ENCODE results near the gene EIF2S3. TPM values are rescaled to one million over a fixed set of nuclear protein-coding genes. Genes with fewer than 3 reads are reported as not detected.

EIF2S3 gene
- total and polyA plus RNA-seq, 3 experiments from 2014 or later, result 95.6 to 277 (median 259) TPM

DNA sequence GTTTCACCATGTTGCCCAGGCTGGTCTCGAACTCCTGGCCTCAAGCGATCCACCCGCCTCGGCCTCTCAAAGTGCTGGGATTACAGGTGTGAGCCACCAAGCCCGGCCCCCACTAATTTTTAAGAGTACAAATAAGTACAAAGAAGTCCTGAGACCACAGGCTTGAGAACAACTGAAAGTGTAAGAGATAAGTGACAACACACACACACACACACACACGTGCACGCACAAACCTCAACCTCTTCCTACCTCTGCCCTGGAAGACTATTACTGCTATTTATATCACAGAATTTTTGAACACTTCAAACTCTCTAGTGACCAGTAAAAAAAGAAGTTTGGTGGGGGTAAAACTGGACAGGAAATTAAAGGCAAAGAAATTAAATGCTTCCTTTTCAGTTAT lies 35.3 kb upstream of the EIF2S3 start:
- no peaks in the 10 kb centered on the region for H3K27me3 ChIP-seq (ENCODE audit: insufficient read depth, low read length, poor library complexity, severe bottlenecking)
- no peaks in the 10 kb centered on the region for H3K9me3 ChIP-seq (ENCODE audit: low read length)
- Mint-ChIP-seq H3K9me3 (no peaks in the 10 kb centered on the region), H3K4me3 (peak overlapping the region in 6 of 7 donors; percentile 6 to 76 (median 52)), H3K27me3 (peaks cover 0 to 5% of the 10 kb centered on the region in 2 donors), H3K4me1 (peaks cover 39 to 58% (median 50%) of the 10 kb centered on the region in 3 donors), H3K36me3 (peaks cover 0 to 18% (median 2%) of the 10 kb centered on the region in 3 donors), H3K27ac (peak overlapping the region in 7 of 8 donors; percentile 8 to 89 (median 50))
- H3K4me3 ChIP-seq (ENCODE audit: low read length), result no peak overlapping the region
- no peak overlapping the region for H3K27ac ChIP-seq (ENCODE audit: low read depth, low read length)
- ChIA-PET CTCF (interaction anchor here (1.1 kb wide), 1 partner anchor 34 kb away, joined by 3 read pairs; no protein-coding TSS in a partner anchor), POLR2A (no interaction called here)
- H3K36me3 ChIP-seq (ENCODE audit: insufficient read depth, low read length), result no peaks in the 10 kb centered on the region
- peaks cover 26% of the 10 kb centered on the region for H3K4me1 ChIP-seq (ENCODE audit: insufficient read depth, low read length)
- DNase-seq, result peak in 1 of 5 donors; percentile 15

- Histone ChIP-seq H3K9me3 (ENCODE audit: low read length) (no peaks in the 10 kb centered on the region), H3K4me1 (ENCODE audit: insufficient read depth, low read length) (peaks cover 19% of the 10 kb centered on the region), H3K36me3 (ENCODE audit: insufficient read depth, low read length) (no peaks in the 10 kb centered on the region), H3K27ac (ENCODE audit: low read depth, low read length) (no peak overlapping the region), H3K27me3 (ENCODE audit: insufficient read depth, low read length, poor library complexity, severe bottlenecking) (no peaks in the 10 kb centered on the region), H3K4me3 (ENCODE audit: low read length) (no peak overlapping the region)
- Mint-ChIP-seq H3K27ac (peak overlapping the region in 5 of 8 donors; percentile 11 to 79 (median 63)), H3K4me3 (peak overlapping the region in 5 of 7 donors; percentile 36 to 62 (median 48)), H3K36me3 (peaks cover 0 to 17% (median 2%) of the 10 kb centered on the region in 3 donors), H3K27me3 (peaks cover 0 to 5% of the 10 kb centered on the region in 2 donors), H3K4me1 (peaks cover 31 to 49% (median 41%) of the 10 kb centered on the region in 3 donors), H3K9me3 (no peaks in the 10 kb centered on the region)
- DNase-seq, result no peak
- POLR2A ChIA-PET, result no interaction called here
- CTCF ChIA-PET, result interaction anchor here (0.8 kb wide), 1 partner anchor 34 kb away, joined by 4 read pairs; no protein-coding TSS in a partner anchor
Observed at GRCh38 chrX:24020306-24020876, 34.4 kb upstream of the EIF2S3 start.

GRCh38 chrX:24023544-24023943 lies 31.2 kb upstream of the EIF2S3 start:
- H3K27ac ChIP-seq (ENCODE audit: low read depth, low read length), result peak overlapping the region; percentile 84
- H3K4me1 ChIP-seq (ENCODE audit: insufficient read depth, low read length), result peaks cover 19% of the 10 kb centered on the region
- Mint-ChIP-seq H3K36me3 (peaks cover 0 to 15% (median 2%) of the 10 kb centered on the region in 3 donors), H3K9me3 (no peaks in the 10 kb centered on the region), H3K4me3 (peak overlapping the region; percentile 76 to 95 (median 90)), H3K4me1 (peaks cover 33 to 43% (median 41%) of the 10 kb centered on the region in 3 donors), H3K27me3 (peaks cover 0 to 13% of the 10 kb centered on the region in 2 donors), H3K27ac (peak overlapping the region in 6 of 8 donors; percentile 13 to 96 (median 70))
- H3K9me3 ChIP-seq (ENCODE audit: low read length), result no peaks in the 10 kb centered on the region
- H3K4me3 ChIP-seq (ENCODE audit: low read length), result peak overlapping the region; percentile 78
- no peaks in the 10 kb centered on the region for H3K27me3 ChIP-seq (ENCODE audit: insufficient read depth, low read length, poor library complexity, severe bottlenecking)
- no peak for DNase-seq
- no peaks in the 10 kb centered on the region for H3K36me3 ChIP-seq (ENCODE audit: insufficient read depth, low read length)
- POLR2A ChIA-PET, result no interaction called here
- CTCF ChIA-PET, result interaction anchor here (1.2 to 5.2 kb wide), 2 partner anchors 31 to 122 kb away, joined by 3 to 44 read pairs; partner anchors contain the start of gene EIF2S3

DNA sequence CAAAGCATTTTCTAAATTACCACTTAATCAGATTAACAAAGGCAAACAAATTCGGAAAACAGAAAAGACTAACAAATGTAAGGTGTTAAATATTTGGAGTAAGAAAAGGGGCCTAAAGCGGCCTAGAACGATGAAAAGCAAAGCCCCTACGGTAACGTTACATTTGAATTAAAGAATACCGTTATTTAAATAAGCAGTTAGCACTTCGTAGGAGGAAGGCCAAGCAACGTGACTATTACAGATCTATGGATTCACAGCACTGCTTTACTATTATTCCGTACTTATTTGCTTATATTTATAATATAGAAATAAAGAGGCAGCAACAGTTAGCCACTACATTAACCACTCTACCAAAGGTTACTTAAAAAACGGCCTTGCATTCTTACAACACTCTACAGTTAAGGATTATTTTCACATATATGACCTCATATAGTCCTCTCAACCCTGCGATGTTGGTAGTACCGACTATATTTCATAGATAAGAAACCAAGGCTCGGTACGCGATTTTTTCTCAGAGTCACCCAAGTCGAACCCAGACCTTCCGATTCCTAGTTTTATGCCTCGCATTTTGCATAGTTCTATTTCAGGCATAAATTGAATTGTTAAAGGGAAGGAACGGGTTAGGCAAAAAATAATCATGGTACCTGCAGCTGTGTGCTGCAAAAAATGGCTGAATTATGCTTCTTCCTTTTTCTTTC lies 30.6 kb upstream of the EIF2S3 start:
- no peaks in the 10 kb centered on the region for H3K36me3 ChIP-seq (ENCODE audit: insufficient read depth, low read length)
- Mint-ChIP-seq H3K27me3 (peaks cover 0 to 16% of the 10 kb centered on the region in 2 donors), H3K27ac (peak overlapping the region; percentile 78 to 96 (median 90)), H3K4me1 (peaks cover 33 to 43% (median 41%) of the 10 kb centered on the region in 3 donors), H3K9me3 (no peaks in the 10 kb centered on the region), H3K4me3 (peak overlapping the region; percentile 77 to 95 (median 90)), H3K36me3 (peaks cover 0 to 15% (median 2%) of the 10 kb centered on the region in 3 donors)
- ChIA-PET POLR2A (interaction anchor here (3.5 kb wide), 1 partner anchor 30 kb away, joined by 43 read pairs; the partner anchor contains the start of gene EIF2S3), CTCF (interaction anchor here (1.1 to 5.2 kb wide), 3 partner anchors 10 to 117 kb away, joined by 3 to 44 read pairs (median 3); partner anchors contain the start of genes APOO, CXorf58 and EIF2S3)
- peak overlapping the region; percentile 84 for H3K27ac ChIP-seq (ENCODE audit: low read depth, low read length)
- no peaks in the 10 kb centered on the region for H3K9me3 ChIP-seq (ENCODE audit: low read length)
- H3K4me1 ChIP-seq (ENCODE audit: insufficient read depth, low read length), result peaks cover 19% of the 10 kb centered on the region
- peak in 1 of 5 donors; percentile 2 for DNase-seq
- no peaks in the 10 kb centered on the region for H3K27me3 ChIP-seq (ENCODE audit: insufficient read depth, low read length, poor library complexity, severe bottlenecking)
- peak overlapping the region; percentile 78 for H3K4me3 ChIP-seq (ENCODE audit: low read length)

DNA sequence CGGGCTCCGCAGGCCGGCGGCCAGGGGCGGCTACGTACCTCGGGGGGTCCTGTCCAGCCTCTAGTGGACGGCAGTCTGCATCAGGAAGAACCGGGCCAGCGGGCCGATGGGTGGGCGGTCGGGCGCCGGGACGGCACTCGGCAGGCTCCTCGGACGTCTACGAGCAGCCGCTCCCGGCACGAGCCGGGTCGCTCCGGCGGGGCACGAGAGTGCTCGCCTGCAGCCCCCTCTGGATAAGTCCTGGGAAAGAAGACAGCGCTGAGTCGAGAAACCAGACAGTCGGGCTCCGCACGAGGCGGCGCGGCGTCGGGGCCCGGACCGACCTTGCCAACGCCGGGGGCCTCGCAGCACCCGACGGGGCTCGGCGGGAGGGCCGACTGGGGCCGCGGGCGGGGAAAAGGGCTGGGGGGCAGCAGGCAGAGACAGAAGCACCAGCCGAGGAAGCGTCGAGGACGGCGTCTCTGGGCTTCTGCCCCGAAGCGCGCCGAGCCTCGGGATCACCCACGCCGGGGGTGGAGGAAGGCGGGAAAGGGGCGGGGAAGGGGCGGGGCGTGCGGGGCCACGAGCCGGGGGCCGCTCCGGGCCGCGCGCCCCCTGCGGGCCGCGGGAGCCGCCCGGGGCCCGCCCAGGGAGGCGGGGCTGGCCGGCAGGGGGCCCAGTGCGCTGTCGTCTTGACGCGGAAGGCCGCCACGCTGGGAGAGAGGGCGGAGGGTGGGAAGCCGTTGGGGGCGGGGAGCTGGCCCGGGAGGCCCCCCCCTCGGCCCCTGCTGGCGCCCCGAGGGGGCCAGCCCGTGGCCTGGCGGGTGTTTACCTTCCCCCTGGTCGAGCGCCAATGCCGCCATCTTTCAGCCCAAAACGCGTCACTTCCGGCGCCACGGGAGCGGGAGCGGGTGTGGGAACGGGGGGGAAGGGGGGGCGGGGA lies 29.7 kb upstream of the EIF2S3 start:
- CTCF ChIA-PET, result interaction anchor here (1.0 to 5.2 kb wide), 4 partner anchors 9 to 123 kb away, joined by 3 to 44 read pairs (median 4); partner anchors contain the start of genes APOO, CXorf58 and EIF2S3
- Mint-ChIP-seq H3K27me3 (peaks cover 0 to 24% of the 10 kb centered on the region in 2 donors), H3K27ac (peak overlapping the region in 7 of 8 donors; percentile 74 to 96 (median 90)), H3K9me3 (no peaks in the 10 kb centered on the region), H3K4me3 (peak overlapping the region; percentile 77 to 95 (median 90)), H3K4me1 (peaks cover 26 to 34% (median 32%) of the 10 kb centered on the region in 3 donors), H3K36me3 (peaks cover 0 to 15% (median 2%) of the 10 kb centered on the region in 3 donors)
- H3K27ac ChIP-seq (ENCODE audit: low read depth, low read length), result peak overlapping the region; percentile 84
- DNase-seq, result peak; percentile 70 to 84 (median 79)
- POLR2A ChIA-PET, result interaction anchor here (0.5 to 3.5 kb wide), 6 partner anchors 13 to 357 kb away, joined by 3 to 43 read pairs (median 4); partner anchors contain the start of genes APOO, CXorf58, EIF2S3 and PRDX4
- H3K4me3 ChIP-seq (ENCODE audit: low read length), result peak overlapping the region; percentile 78
- H3K36me3 ChIP-seq (ENCODE audit: insufficient read depth, low read length), result no peaks in the 10 kb centered on the region
- no peaks in the 10 kb centered on the region for H3K9me3 ChIP-seq (ENCODE audit: low read length)
- H3K27me3 ChIP-seq (ENCODE audit: insufficient read depth, low read length, poor library complexity, severe bottlenecking), result no peaks in the 10 kb centered on the region
- H3K4me1 ChIP-seq (ENCODE audit: insufficient read depth, low read length), result peaks cover 15% of the 10 kb centered on the region

DNA sequence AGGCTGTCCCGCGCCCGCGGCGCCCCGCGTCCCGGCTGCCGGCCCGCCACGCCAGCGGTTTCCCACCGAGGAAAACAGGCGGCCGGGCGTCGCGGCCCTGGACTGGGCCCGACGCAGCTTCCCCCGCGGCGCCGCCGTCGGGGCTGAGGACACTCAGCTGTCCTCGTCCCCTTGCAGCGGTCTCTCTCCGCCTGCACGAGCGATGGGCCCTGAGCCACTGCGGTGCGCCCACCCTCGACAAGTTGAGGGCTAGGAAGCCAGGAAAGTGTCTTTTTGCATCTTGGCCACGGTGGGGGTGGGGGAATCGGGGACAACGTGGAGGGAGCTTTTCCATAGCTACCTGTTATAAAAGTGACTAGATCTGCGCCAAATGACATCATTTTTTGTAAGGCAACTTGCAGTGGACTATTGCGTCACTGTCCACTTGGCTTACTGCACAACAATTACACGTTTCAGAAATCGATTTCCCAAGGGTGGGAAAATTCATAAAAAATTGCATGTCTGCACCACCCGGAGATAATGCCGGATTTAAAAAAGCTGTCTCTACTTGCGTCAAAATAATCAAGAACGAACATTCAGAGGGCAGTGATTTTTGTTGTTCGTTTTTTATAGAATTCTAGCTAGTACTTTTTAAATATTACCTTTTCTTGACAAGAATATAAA lies 28.9 kb upstream of the EIF2S3 start:
- H3K9me3 ChIP-seq (ENCODE audit: low read length), result no peaks in the 10 kb centered on the region
- Mint-ChIP-seq H3K27ac (peak overlapping the region; percentile 51 to 96 (median 93)), H3K9me3 (no peaks in the 10 kb centered on the region), H3K4me3 (peak overlapping the region; percentile 83 to 95 (median 86)), H3K36me3 (peaks cover 0 to 15% (median 2%) of the 10 kb centered on the region in 3 donors), H3K4me1 (peaks cover 20 to 26% (median 24%) of the 10 kb centered on the region in 3 donors), H3K27me3 (peaks cover 0 to 26% of the 10 kb centered on the region in 2 donors)
- ChIA-PET CTCF (interaction anchor here (1.0 to 5.2 kb wide), 4 partner anchors 26 to 243 kb away, joined by 3 to 44 read pairs (median 4); partner anchors contain the start of genes EIF2S3 and SAT1), POLR2A (interaction anchor here (0.5 to 3.5 kb wide), 6 partner anchors 14 to 358 kb away, joined by 3 to 43 read pairs (median 4); partner anchors contain the start of genes APOO, CXorf58, EIF2S3 and PRDX4)
- no peaks in the 10 kb centered on the region for H3K36me3 ChIP-seq (ENCODE audit: insufficient read depth, low read length)
- H3K4me1 ChIP-seq (ENCODE audit: insufficient read depth, low read length), result peaks cover 8% of the 10 kb centered on the region
- H3K27ac ChIP-seq (ENCODE audit: low read depth, low read length), result peak overlapping the region; percentile 80
- H3K27me3 ChIP-seq (ENCODE audit: insufficient read depth, low read length, poor library complexity, severe bottlenecking), result no peaks in the 10 kb centered on the region
- peak overlapping the region; percentile 70 for H3K4me3 ChIP-seq (ENCODE audit: low read length)
- no peak for DNase-seq

All from CD8-positive, alpha-beta memory T cell (primary cell).